Thyroid gland (tissue), 4 donors: Measurements from ENCODE around the gene FLT3.

Experiments used
- POLR2A ChIP-seq, 2 donors: fragments of 450-650 bp; IDR thresholded peaks; one replicate each; pipeline ENCODE4 v1.6.1; 2017; ENCODE audit warnings: antibody characterized with exemption in 2 of 2, mild to moderate bottlenecking in 2 of 2, moderate library complexity in 1 of 2
- TF ChIP-seq, protein P1 (sequence below), 6 experiments: fragments of 200-600 bp in 3 of 6; fragments of 450-650 bp in 3 of 6; sonication (generic) in 3 of 6; IDR thresholded peaks; one replicate each; pipeline ENCODE4 v1.5.1; 2016 to 2019; ENCODE audit warnings: antibody characterized with exemption in 6 of 6, mild to moderate bottlenecking in 2 of 6, inconsistent platforms in 1 of 6, moderate library complexity in 1 of 6

- TF ChIP-seq, protein P1, sequence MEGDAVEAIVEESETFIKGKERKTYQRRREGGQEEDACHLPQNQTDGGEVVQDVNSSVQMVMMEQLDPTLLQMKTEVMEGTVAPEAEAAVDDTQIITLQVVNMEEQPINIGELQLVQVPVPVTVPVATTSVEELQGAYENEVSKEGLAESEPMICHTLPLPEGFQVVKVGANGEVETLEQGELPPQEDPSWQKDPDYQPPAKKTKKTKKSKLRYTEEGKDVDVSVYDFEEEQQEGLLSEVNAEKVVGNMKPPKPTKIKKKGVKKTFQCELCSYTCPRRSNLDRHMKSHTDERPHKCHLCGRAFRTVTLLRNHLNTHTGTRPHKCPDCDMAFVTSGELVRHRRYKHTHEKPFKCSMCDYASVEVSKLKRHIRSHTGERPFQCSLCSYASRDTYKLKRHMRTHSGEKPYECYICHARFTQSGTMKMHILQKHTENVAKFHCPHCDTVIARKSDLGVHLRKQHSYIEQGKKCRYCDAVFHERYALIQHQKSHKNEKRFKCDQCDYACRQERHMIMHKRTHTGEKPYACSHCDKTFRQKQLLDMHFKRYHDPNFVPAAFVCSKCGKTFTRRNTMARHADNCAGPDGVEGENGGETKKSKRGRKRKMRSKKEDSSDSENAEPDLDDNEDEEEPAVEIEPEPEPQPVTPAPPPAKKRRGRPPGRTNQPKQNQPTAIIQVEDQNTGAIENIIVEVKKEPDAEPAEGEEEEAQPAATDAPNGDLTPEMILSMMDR (IDR thresholded peaks at IDR 0.05): no peak
- no peak for TF ChIP-seq POLR2A (IDR thresholded peaks at IDR 0.05)
Observed at GRCh38 chr13:28002886-28003698, 97.3 kb downstream of the FLT3 start.
